HG03097 (cell line): Measurements from ENCODE around the gene CACNA1B.

Experiments
- ATAC-seq: cut with Tn5 transposase; IDR thresholded peaks from one replicate; pipeline ENCODE4 v1.9.1; 2021; ENCODE audit not compliant: unreplicated experiment, low FRiP score

The CACNA1B gene

DNA sequence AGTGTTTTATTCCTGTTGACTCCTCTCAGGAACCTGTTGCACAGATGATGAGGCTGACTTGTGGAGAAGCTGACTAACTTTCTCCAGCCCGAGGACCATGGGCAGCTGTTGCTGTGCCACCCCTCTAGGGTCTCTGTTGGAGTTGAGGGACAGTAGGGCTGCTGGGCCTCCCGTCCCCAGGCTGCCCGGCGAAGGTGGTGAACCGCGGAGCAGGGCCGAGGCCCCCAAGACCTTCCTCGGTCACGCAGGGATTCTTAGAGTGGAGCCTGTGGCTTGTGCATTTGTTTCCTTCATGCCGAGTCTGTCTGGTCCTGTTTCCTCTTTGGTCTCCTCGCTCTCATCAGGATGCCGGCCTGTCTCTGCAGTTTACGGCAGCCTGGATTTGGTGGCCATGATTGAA lies 40.2 kb downstream of the CACNA1B start:
- ATAC-seq = no peak

DNA sequence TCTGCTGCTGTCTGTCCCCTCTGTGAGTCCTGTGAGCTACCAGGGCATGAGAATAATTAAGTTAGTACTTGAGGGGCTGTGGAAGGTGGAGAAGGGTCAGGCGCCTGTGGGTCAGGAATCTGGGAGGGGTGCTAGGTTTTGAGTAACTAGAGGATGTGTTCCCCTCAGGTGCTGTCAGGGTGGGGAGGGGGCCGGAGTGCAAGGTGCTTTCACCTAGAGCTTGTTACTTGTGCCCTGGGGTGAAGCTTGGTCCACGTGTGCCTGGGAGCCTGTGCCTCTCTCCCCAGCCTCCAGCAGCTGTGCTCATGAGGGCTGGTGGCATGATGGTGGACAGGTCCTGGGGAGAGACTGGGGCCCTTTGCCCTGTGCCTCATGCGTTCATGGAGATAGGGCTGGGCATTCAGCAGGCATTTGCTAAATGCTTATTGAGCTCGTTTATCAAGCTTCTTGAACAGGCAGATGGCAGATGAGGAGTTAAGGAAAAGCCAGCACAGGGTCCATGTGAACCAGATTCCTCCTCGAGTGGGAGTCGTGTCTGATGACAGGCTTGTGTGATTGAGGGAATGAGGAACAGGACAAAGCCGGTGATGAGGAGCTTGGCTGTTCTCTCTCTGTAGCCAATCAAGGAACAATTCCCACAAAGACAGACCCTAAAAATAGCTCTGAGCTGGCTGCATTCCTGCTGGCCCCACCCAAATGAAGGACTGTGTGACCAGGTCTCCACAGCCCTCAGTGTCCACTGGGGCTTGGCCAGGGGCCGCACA lies 40.9 kb downstream of the CACNA1B start:
- ATAC-seq = no peak

DNA sequence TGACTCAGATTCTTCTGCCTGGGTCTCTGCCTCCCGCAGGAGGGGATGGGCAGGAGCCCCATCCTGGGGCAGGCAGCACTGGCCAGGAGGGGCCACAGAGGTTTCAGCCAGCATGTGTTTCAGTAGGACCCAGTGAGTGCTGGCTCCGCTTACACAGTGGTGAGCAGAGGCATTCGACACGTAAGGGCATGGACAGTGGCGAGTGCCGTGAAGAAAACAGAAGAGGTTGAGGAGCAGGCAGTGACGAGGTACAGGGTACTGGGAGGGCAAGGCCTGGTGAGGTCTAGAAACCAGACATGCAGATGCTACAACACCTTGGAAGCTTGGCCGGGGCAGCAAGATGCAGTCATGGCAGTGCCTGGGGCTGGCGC lies 41.5 kb downstream of the CACNA1B start:
- no peak for ATAC-seq

DNA sequence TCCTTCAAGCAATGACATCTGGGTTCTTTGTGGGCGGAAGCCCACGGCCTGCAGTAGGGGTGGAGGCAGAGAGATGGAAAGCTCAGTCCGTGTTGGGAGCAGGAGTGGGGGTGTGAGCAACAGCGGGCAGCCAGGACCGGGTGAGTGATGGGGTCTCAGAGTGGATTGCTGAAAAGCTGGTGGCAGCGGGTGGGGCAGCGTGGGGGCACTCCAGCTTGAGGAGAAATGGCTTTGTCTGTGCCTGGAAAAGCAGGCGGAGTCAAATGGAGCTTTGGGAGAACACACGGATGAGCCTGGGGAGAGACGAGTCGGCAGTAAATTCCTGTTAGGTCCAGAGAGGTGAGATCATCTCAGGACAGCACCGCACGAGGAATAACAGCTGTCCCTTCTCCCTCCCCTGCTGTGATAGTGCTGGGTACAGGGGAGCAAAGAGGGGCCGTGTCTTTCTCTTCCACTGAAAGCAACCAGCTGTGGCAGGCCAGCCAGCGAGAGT lies 42.1 kb downstream of the CACNA1B start:
- ATAC-seq = no peak

DNA sequence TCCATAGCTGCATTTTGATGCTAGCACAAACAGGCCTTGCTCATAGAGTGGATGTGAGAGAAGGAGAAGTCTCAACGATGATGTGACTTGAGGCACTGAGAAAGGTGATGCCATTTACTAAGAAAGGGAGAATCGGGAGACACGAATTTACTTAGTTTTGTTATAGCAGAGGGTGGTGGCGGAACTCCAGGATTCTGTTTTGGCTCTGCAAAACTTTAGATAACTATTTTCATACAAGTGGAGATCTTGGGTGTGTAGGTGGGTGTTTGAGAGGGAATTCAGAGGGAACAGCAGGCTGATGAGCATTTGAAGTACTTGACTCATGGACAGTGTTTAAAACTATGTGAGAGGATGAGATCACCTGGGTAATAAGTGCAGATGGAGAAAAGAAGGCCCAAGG lies 43.2 kb downstream of the CACNA1B start:
- no peak for ATAC-seq

DNA sequence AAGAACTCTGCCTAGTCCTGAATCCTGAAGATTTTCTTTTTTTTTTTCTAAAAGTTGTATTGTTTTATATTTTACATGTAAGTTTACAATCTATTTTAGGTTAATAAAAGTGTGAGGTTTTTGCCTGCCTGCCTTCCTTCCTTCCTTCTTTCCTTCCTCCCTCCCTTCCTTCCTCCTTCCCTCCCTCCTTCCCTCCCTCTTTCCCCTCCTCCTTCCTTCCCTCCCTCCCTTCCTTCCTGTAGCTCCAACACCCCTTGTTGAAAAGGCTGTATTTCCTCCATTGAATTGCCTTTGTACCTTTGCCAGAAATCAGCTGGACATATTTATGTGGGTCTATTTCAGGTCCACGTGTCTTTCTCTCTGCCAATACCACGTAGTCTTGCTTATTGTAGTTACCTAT lies 46.6 kb downstream of the CACNA1B start:
- ATAC-seq = no peak

DNA sequence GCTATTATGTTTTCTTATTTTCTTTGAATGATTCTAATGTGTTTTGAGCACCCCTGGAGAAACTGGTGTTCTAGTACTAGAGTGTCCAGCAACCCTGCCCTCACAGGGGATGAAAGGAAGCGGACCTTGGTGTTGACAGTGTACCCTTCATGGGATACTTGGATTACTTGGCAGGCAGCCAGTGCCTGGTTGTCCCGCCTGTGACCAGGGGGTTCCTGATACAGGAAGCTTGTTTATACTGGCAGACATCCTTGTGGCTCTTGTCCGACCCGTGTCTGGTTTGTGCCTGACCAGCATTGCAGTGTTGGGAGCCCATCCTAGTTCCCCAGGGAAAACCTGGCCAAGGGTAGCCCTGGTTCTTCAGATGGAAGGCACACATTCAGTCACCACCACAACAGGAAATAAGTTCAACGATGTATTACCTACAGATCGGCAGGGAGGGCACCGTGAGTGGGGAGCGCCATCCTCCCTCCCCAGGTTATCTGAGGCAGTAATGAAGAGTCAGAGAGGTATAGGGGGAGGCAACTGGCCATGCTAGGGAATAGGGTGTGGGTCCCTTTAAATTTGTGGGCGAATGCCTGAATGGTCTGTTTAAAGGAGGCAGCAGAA lies 47.3 kb downstream of the CACNA1B start:
- ATAC-seq = no peak

DNA sequence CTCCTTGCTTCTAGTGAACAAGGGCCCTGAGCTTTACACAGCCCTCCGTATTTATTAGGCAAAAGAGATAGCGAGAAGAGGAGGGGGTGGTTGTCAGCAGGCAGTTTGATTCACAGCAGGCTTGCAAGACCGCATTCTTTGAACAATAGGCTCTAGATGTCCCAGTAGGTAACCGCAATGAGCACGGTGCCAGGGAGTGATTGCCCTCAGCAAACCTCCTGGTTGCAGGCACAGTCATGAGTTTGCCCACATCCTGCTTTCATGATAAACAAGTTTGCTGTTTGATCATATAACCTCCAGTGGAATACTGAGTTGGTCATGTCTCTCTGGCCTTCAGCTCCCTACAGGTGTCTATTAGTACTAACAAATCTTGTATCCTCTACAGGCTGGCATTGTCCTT lies 66.1 kb downstream of the CACNA1B start:
- no peak for ATAC-seq

DNA sequence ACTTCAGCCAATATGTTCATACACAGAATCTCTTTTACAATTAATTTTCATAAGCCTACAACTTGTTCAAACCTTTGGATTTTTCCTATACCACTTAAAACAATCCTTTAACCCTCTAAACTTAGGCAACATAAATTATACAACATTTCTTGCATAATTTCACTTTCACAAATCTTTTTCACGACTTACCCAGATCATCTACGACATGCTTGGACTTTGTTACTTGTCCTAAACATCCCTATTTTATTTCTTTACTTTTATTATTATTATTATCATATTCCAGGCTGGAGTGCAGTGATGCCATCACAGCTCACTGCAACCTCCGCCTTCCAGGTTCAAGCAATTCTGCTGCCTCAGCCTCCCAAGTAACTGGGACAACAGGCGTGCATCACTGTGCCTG lies 68.0 kb downstream of the CACNA1B start:
- ATAC-seq = no peak

DNA sequence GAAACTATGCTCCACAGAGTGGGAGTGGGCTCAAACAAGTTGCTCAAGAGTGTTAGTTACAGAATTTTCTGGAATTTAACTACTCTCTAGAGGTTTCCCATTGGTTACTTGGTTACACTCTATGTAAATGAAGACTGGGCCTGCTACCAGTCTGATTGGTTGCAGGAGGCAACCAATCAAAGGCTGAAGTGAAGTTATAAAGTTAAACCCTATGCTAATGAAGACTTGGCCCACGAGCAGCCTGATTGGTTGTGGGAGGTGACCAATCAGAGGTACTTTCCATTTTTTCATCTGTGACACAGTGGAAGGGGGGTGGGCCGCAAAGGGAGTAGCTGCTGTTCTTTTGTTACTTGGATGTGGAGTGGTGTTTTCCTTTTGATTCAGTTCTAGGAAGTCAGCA lies 69.4 kb downstream of the CACNA1B start:
- ATAC-seq = no peak

DNA sequence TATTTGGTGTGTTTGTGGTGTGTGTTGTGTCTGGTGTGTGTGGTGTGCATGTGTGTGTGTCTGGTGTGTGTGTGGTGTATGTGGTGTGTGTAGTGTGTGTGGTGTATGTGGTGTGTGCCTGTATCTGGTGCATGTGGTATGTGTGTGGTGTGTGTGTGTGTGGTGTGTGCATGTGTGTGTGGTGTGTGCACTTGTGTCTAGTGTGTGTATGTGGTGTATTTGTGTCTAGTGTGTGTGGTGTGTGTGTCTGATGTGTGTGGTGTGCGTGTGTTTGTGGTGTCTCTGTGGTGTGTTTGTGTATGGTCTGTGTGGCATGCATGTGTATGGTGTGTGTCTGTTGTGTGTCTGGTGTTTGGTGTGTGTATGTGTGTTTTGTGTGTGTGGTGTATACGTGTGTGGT lies 71.1 kb downstream of the CACNA1B start:
- ATAC-seq = no peak

DNA sequence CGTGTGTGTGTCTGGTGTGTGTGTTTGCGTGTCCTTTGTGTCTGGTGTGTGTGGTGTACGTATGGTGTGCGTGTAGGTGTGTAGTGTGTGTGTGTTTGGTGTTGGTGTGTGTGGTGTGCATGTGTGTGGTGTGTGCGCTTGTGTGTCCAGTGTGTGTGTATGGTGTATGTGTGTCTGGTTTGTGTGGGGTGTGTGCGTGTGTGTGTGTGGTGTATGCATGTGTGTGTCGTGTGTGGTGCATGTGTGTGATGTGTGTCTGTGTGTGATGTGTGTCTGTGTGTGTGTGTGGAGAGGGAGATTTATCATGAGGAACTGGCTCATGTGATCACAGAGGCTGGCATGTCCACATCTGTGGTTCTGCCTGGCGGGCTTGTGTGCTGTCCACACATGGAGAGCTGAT lies 71.7 kb downstream of the CACNA1B start:
- no peak for ATAC-seq

DNA sequence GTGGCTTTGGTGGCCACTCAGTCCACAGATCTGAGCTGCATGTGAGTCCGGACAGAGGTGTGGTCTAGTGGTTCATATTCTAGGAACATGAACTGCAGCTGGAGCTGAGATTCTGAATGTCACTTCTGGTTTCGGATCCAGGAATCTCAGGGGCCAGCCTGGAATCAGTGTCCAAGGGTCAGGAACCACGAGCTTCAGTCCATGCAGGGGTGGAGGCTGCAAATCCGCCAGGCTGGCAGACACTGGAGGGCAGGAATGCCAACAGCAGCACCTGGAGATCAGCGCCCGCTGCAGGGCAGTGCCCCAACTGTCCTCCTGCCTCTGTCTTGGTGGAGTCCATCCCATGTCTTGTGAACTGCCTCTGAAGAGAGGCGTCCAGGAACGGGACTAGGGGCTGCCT lies 73.5 kb downstream of the CACNA1B start:
- ATAC-seq = no peak

DNA sequence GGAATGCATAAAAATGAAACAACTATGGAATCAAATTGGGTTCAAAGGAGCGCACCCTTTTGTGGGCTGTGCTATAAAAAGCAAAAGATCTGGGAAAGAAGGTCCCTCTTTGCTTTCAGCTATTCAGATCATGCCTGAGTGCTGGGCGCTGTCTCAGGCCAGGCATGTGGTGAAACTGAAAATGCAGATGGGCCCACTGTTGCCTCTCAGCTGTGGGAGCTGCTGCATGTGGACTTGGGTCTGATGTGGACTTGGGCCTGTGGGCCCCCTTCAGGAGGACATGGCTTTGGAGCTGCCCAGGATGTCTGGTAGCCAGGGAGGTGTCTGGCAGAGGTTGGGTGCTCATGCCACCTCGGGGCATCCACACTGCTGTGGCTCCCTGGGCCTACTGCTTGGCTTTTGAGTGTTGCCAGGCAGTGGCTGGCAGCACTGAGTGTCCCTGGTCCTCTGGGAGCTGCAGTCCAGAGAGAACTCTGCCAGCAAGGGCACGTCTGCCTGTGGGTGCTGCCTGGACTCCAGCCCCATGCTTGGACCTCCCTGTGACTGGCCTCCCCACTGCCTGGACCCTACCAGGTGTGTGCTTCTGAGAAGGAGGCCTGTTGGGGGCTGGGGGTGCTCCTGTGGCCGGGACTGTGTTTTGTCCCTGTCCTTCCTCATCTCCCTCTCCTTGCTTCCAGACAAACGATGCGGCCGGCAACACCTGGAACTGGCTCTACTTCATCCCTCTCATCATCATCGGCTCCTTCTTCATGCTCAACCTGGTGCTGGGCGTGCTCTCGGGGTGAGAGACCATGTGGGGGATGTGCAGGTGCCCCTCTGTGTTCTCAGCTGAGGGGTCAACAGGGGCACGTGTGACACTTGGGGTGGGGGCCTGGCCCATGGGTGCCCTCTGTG lies 74.3 kb downstream of the CACNA1B start:
- ATAC-seq = no peak

DNA sequence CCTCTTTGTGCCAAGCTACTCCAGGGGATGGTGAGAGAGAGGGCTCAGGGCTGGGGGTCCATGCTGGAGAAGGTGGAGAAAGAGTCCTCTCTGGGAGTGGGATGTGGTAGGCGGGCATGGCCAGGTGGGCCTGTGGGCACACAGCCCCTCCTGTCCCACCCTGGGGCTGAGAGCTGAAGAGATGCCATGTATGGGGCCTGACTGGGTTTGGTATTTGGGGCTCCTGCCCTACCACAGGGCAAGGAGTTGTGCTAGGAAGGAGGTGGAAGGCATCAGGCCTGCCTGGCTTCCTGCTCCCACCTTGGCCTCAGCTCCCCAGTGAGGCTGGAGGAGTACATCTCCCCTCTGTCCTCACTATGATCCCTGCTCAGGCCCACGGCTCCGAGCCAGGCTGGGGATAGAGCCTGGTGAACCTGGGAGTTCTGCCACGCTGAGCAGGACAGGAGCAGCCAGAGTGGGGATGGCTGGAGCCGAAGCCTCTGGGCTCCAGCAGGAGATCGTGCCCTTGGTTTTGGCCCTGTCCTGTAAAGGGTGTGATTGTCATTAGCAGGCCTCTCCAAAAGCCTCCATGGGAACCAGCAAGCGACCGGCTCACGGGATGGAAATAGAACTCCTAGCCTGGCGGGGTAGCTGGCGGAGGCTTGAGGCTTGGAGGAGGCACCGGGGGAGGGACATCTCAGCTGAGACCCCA lies 75.5 kb downstream of the CACNA1B start:
- no peak for ATAC-seq

DNA sequence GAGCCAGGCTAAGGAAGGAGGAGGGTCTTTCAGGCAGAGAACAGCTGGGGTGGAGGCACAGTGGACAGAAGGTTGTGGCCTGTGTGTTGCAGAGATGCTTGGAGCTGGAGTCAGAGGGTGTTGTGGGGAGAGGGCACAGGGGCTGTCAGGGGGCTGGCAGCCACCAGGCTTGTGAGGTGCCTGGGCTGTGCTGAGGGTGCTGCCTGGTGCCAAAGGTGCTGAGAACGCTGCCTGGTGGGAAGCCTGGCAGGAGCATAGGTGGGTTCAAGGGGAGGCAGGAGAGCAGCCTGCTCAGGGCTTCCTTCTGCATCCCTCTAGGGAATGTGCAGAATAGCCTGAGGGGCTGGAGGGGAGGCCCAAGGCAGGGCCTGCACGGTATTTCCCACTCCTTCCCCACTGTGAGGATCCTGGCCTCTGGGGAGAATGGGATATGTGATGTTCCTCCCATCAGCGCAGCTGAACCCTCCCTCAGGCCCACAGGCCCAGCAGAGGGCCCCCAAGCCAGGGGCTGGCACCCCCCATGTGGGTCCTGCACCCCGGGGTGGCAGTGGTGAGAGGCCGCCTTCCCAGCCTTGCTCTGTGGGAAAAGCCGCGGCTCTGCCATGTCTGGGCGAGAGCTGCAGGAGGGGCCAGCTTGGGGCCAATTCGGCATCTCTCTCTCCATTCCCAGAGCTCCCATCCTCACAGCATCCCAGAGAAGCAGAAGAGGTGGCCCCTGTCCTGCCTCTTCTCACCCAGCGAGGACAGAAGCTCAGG lies 76.3 kb downstream of the CACNA1B start:
- no peak for ATAC-seq

DNA sequence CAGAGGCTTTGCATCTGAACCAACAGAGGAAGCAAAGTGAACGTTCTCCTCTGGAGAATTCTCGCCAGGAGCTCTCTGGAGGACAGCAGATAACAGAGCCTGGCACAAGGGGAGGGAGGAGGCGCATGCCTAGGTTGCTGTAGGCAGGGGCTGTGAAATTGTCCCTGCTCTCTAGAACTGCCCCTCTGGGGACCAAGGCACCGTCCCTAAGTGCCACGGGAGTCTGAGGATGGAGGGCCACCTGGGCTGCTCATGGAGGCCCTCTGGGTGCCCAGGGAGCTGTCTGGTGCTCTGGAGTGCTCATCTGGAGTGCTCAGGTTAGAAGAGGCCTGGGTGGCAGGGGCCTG lies 77.6 kb downstream of the CACNA1B start:
- ATAC-seq = no peak

DNA sequence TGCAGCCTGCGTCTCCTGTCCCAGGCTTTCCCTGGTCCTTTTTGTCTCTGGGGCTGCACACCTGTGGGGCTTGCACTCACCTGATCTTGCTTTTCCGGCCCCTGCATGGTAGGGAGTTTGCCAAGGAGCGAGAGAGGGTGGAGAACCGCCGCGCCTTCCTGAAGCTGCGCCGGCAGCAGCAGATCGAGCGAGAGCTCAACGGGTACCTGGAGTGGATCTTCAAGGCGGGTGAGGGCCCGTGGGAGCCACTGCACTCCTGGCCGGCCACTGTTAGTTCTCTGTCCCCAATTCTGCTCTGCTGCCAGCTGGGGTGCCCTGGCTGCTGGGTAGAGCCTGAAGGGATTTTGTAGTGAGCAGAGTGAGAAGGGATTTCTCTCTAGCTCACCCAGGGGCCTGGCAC lies 78.0 kb downstream of the CACNA1B start:
- no peak for ATAC-seq

DNA sequence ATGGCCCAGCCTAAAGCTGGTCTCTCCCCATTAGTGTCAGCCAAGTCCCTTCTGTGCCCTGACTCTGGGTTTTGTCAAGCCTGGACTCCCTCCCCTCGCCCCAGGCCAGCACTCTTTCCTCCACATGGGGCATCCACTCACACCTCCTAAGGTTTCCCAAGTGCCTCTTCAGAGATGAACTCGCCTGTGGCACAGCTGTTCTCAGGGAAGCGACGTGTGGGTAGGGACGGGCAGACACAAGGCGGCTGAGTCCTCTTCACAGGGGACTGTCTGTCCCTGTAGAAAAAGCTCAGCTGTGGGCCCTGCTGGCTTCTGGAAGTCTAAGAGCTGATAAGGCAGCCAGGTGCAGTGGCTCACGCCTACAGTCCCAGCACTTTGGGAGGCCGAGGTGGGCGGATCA lies 78.5 kb downstream of the CACNA1B start:
- no peak for ATAC-seq

DNA sequence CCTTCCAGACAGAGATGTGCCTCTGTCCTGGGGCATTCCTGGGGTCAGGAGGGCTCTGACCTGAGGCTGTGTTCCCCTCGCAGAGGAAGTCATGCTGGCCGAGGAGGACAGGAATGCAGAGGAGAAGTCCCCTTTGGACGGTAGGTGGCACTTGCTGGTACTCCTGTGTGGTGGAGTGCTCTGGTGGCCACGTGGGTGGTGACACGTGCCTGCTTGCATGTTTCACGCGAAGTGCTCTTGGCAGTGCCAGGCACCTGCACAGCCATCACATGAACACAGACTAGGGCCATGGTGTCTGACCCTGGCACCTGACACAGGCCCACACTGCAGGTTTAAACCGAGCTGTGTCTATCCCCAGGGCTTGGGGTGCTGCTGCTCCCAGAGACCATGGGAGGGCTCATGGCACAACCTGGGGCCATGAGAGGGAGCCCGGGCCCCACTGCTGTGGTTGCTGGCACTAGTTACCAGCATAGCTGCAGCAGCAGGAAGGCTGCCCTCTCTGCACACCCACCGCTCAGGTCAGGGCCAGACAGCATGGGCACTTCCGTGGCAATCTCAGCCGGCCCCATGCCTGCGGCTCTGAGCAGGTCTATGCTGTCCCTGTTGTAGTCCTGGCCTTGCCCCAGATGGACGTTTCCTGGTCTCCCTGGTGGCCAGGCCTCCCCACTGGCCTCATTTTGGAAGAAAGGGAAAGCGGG lies 79.3 kb downstream of the CACNA1B start:
- no peak for ATAC-seq
